GM12875 (cell line): ENCODE data around the gene ZNF821.

ENCODE experiments used
- H3K4me3 ChIP-seq: one replicate; pipeline ENCODE4 v1.5.1; 2011; ENCODE audit warnings: low read depth, low read length, control low read depth
- CTCF ChIP-seq: IDR thresholded peaks from 2 replicates; pipeline ENCODE4 v1.5.1; 2011; ENCODE audit warnings: low read depth, mild to moderate bottlenecking, control low read depth, inconsistent platforms, low read length, moderate library complexity, borderline replicate concordance; ENCODE audit not compliant: insufficient read depth

Gene ZNF821

GRCh38 chr16:71902656-71903365 is 18.8 kb upstream of the ZNF821 start:
- H3K4me3 ChIP-seq = no peak overlapping the region
- TF ChIP-seq CTCF = no peak

GRCh38 chr16:71899171-71899570 is 15.2 kb upstream of the ZNF821 start:
- no peak for TF ChIP-seq CTCF
- H3K4me3 ChIP-seq = no peak overlapping the region

- peak overlapping the region; percentile 65 for H3K4me3 ChIP-seq
- no peak for TF ChIP-seq CTCF
Observed at GRCh38 chr16:71896764-71897368, 12.9 kb upstream of the ZNF821 start.

- H3K4me3 ChIP-seq = peak overlapping the region; percentile 65
- TF ChIP-seq CTCF = no peak
Observed at GRCh38 chr16:71895679-71896365, 11.8 kb upstream of the ZNF821 start.

- peak within 1 kb of the TSS; percentile 65 for H3K4me3 ChIP-seq
- TF ChIP-seq CTCF = no peak
Observed at GRCh38 chr16:71894921-71895678, 11.1 kb upstream of the ZNF821 start, which contains the start of gene IST1. Gene IST1, plus strand, starts transcription at chr16:71895531. Its CDS starts 20,110 bp downstream, at chr16:71915641.

GRCh38 chr16:71894229-71894920 is 10.4 kb upstream of the ZNF821 start:
- H3K4me3 ChIP-seq = peak overlapping the region; percentile 65
- no peak for TF ChIP-seq CTCF
